Astrocyte (in vitro differentiated cells and primary cell): ENCODE data around the gene FUT7. TPM values are rescaled to one million over a fixed set of nuclear protein-coding genes. Genes with fewer than 3 reads are reported as not detected.
A peak's percentile ranks its signal among the peaks of the same experiment; 100 is the strongest.

Source experiments
- DNase-seq: peaks from one replicate; pipeline ENCODE4 v3.0.0-alpha.2; 2010; ENCODE audit warnings: low read depth
- FAIRE-seq: peaks from 2 replicates; lab custom pipeline; 2011; peaks lifted over from hg19 to GRCh38; lab: Jason Lieb, UNC
- H2AFZ ChIP-seq: 2 replicates; pipeline ENCODE4 v1.6.0; 2012; ENCODE audit warnings: low read depth, low read length, inconsistent platforms
- H3K27ac ChIP-seq: 2 replicates; pipeline ENCODE4 v1.5.1; 2011; ENCODE audit warnings: low read depth, low read length, inconsistent platforms
- H3K27me3 ChIP-seq: 2 replicates; pipeline ENCODE4 v1.6.0; 2011; ENCODE audit warnings: low read length, inconsistent platforms; ENCODE audit not compliant: insufficient read depth
- H3K36me3 ChIP-seq: 2 replicates; pipeline ENCODE4 v1.5.1; 2011; ENCODE audit warnings: low read length, inconsistent platforms; ENCODE audit not compliant: insufficient read depth
- H3K4me1 ChIP-seq: 2 replicates; pipeline ENCODE4 v1.5.1; 2011; ENCODE audit warnings: low read length, inconsistent platforms; ENCODE audit not compliant: insufficient read depth
- H3K4me2 ChIP-seq: 2 replicates; pipeline ENCODE4 v1.6.0; 2012; ENCODE audit warnings: low read length, inconsistent platforms
- H3K4me3 ChIP-seq: 2 replicates; pipeline ENCODE4 v1.5.1; 2011; ENCODE audit warnings: low read depth, mild to moderate bottlenecking, low read length, inconsistent platforms; ENCODE audit not compliant: insufficient read depth
- H3K79me2 ChIP-seq: 2 replicates; pipeline ENCODE4 v1.6.0; 2012; ENCODE audit warnings: mild to moderate bottlenecking, low read length, inconsistent platforms; ENCODE audit not compliant: insufficient read depth
- H3K9ac ChIP-seq: 2 replicates; pipeline ENCODE4 v1.6.0; 2012; ENCODE audit warnings: mild to moderate bottlenecking, low read length, inconsistent platforms
- H3K9me3 ChIP-seq: 2 replicates; pipeline ENCODE4 v1.5.1; 2012; ENCODE audit warnings: low read depth, mild to moderate bottlenecking, low read length, inconsistent platforms; ENCODE audit not compliant: insufficient read depth
- H4K20me1 ChIP-seq: 2 replicates; pipeline ENCODE4 v1.6.0; 2012; ENCODE audit warnings: low read length, inconsistent platforms; ENCODE audit not compliant: insufficient read depth
- H3K27ac Mint-ChIP-seq: one replicate; pipeline ENCODE4 v1.8.0; 2021; ENCODE audit warnings: mild to moderate bottlenecking, mixed read lengths; ENCODE audit not compliant: unreplicated experiment
- H3K27me3 Mint-ChIP-seq: one replicate; pipeline ENCODE4 v1.8.0; 2021; ENCODE audit warnings: low read depth, mixed read lengths; ENCODE audit not compliant: unreplicated experiment
- H3K36me3 Mint-ChIP-seq: one replicate; pipeline ENCODE4 v1.8.0; 2021; ENCODE audit warnings: low read depth, mixed read lengths; ENCODE audit not compliant: unreplicated experiment
- H3K4me1 Mint-ChIP-seq: one replicate; pipeline ENCODE4 v1.8.0; 2021; ENCODE audit warnings: low read depth, mixed read lengths; ENCODE audit not compliant: unreplicated experiment
- H3K4me3 Mint-ChIP-seq: one replicate; pipeline ENCODE4 v1.8.0; 2021; ENCODE audit warnings: mild to moderate bottlenecking, moderate library complexity, mixed read lengths; ENCODE audit not compliant: unreplicated experiment
- H3K9me3 Mint-ChIP-seq: one replicate; pipeline ENCODE4 v1.8.0; 2021; ENCODE audit warnings: mild to moderate bottlenecking, mixed read lengths; ENCODE audit not compliant: unreplicated experiment
- CTCF ChIP-seq: IDR thresholded peaks from 2 replicates; pipeline ENCODE4 v1.5.1; 2011; ENCODE audit warnings: low read depth, mild to moderate bottlenecking, inconsistent platforms, low read length, moderate library complexity; ENCODE audit not compliant: insufficient read depth
- EZH2 ChIP-seq: IDR thresholded peaks from 2 replicates; pipeline ENCODE4 v1.6.1; 2012; ENCODE audit warnings: mild to moderate bottlenecking, low read length, inconsistent platforms; ENCODE audit not compliant: insufficient read depth
- total RNA-seq: library from RNA; stranded (reverse); gene quantifications from 2 replicates; pipeline ENCODE4 v1.2.1, GENCODE V29; 2021

The FUT7 gene
- total RNA-seq, 1 donor from 2014 or later = not detected

GRCh38 chr9:136988872-136989271, 43.0 kb downstream of the FUT7 start:
- Mint-ChIP-seq H3K9me3 (peaks cover 5% of the 10 kb centered on the region), H3K27ac (no peak overlapping the region)
- no peak for TF ChIP-seq CTCF
- no peak for TF ChIP-seq EZH2

DNA sequence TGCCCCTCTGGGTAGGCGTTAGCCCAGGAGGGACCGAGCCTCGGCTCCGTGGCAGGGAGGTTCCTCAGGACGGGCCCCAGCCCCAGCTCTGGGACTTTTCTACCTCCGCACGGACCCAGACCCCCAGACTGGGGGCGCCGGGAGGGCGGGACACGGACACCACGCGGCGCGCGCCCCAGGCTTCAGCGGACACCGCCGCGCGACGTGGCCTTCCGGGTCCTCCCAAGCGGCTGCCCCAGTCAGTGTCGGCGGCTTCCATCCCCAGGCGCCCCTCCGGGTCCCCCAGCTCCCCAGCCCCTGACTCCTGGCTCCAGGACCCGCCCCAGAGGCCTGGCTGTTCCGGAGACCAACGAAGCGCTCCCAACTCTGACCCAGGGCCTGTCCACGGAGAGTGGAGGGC, 46.0 kb downstream of the FUT7 start:
- no peaks in the 10 kb centered on the region for H3K4me1 Mint-ChIP-seq
- H2AFZ ChIP-seq = no peak overlapping the region
- no peak overlapping the region for H3K4me3 Mint-ChIP-seq
- TF ChIP-seq CTCF (no peak), EZH2 (no peak)
- DNase-seq (no peak), FAIRE-seq (no peak)
- H3K4me2 ChIP-seq = no peak overlapping the region
- H3K27ac ChIP-seq = no peak overlapping the region
- peaks cover 6% of the 10 kb centered on the region for H3K9me3 ChIP-seq
- H3K36me3 Mint-ChIP-seq = peaks cover 5% of the 10 kb centered on the region
- H3K9me3 Mint-ChIP-seq = peaks cover 5% of the 10 kb centered on the region
- H3K9ac ChIP-seq = no peak overlapping the region
- H3K4me1 ChIP-seq = no peaks in the 10 kb centered on the region
- no peak overlapping the region for H3K27ac Mint-ChIP-seq
- H4K20me1 ChIP-seq = no peaks in the 10 kb centered on the region
- H3K79me2 ChIP-seq = no peaks in the 10 kb centered on the region
- peaks cover 21% of the 10 kb centered on the region for H3K27me3 ChIP-seq
- H3K4me3 ChIP-seq = no peak overlapping the region
- no peaks in the 10 kb centered on the region for H3K36me3 ChIP-seq
- peaks cover 41% of the 10 kb centered on the region for H3K27me3 Mint-ChIP-seq

More at GRCh38 chr9:136988872-136989271, 43.0 kb downstream of the FUT7 start:
- Mint-ChIP-seq H3K4me3 (no peak overlapping the region), H3K4me1 (no peaks in the 10 kb centered on the region), H3K36me3 (peaks cover 5% of the 10 kb centered on the region), H3K27me3 (peaks cover 40% of the 10 kb centered on the region)
- DNase-seq (no peak), FAIRE-seq (no peak)
- no peak overlapping the region for H3K4me2 ChIP-seq
- H3K9ac ChIP-seq = no peak overlapping the region
- H2AFZ ChIP-seq = no peak overlapping the region
- H3K9me3 ChIP-seq = peaks cover 6% of the 10 kb centered on the region
- H3K79me2 ChIP-seq = peaks cover 13% of the 10 kb centered on the region
- peaks cover 11% of the 10 kb centered on the region for H4K20me1 ChIP-seq
- peaks cover 18% of the 10 kb centered on the region for H3K27me3 ChIP-seq
- H3K36me3 ChIP-seq = no peaks in the 10 kb centered on the region
- no peak overlapping the region for H3K27ac ChIP-seq
- H3K4me1 ChIP-seq = peaks cover 8% of the 10 kb centered on the region
- no peak overlapping the region for H3K4me3 ChIP-seq

GRCh38 chr9:136985027-136985602, 46.8 kb downstream of the FUT7 start:
- no peaks in the 10 kb centered on the region for H3K9me3 Mint-ChIP-seq
- DNase-seq (no peak), FAIRE-seq (no peak)
- peaks cover 5% of the 10 kb centered on the region for H3K36me3 Mint-ChIP-seq
- H3K4me1 Mint-ChIP-seq = no peaks in the 10 kb centered on the region
- Histone ChIP-seq H3K9me3 (no peaks in the 10 kb centered on the region), H3K27ac (no peak overlapping the region), H3K36me3 (no peaks in the 10 kb centered on the region), H3K27me3 (peaks cover 21% of the 10 kb centered on the region), H3K4me1 (no peaks in the 10 kb centered on the region), H4K20me1 (no peaks in the 10 kb centered on the region), H2AFZ (no peak overlapping the region), H3K9ac (no peak overlapping the region), H3K79me2 (no peaks in the 10 kb centered on the region), H3K4me2 (no peak overlapping the region), H3K4me3 (no peak overlapping the region)
- H3K27me3 Mint-ChIP-seq = peaks cover 39% of the 10 kb centered on the region
- TF ChIP-seq EZH2 = peak; percentile 97
- no peak for TF ChIP-seq CTCF
- no peak overlapping the region for H3K4me3 Mint-ChIP-seq
- no peak overlapping the region for H3K27ac Mint-ChIP-seq
